HG02973 (cell line): ENCODE measurements around the gene DHDH.
"Not testable (repeated sequence)": the region's sequence is repeated elsewhere in the genome, so short reads cannot be mapped to it uniquely, and the experiment has no call there.

ENCODE experiments used
- ATAC-seq: cut with Tn5 transposase; IDR thresholded peaks from one replicate; pipeline ENCODE4 v1.9.1; 2021; ENCODE audit warnings: moderate library complexity; ENCODE audit not compliant: unreplicated experiment

The DHDH gene

DNA sequence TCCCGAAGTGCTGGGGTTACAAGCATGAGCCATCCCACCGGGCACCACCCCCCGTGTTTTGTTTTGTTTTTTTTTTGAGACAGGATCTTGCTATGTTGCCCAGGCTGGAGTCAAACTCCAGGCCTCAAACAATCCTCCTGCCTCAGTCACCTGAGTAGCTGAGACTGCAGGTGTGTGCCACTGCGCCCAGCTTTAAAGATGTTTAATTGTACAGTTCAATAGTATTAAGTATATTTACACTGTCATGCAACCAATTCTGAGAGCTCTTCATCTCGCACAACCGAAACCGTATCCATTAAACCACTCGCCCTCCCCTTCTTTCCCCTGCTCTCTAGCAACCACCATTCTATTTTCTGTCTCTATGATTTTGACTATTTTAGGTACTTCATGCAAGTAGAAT, 17.7 kb upstream of the DHDH start:
- no peak for ATAC-seq

GRCh38 chr19:48918071-48918470, 15.4 kb upstream of the DHDH start:
- no peak for ATAC-seq

DNA sequence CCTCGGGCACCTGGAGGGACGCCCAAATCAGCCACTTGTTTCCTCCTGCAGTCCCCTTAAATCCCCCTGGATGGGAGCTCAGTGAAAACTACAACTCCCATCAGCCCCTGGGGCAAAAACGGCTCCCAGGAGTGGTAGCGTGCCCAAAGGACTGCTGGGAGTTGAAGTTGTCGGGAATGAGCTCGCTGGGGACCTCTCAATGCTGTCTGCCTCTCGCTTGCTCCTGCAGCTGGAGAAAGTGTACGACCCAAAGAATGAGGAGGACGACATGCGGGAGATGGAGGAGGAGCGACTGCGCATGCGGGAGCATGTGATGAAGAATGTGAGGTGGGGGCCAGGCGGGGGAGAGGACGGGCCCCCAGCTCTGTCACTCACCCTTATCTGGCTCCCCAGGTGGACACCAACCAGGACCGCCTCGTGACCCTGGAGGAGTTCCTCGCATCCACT, 14.7 kb upstream of the DHDH start:
- ATAC-seq, result no peak

- ATAC-seq, result not testable (repeated sequence)
These were observed 14.2 kb upstream of the DHDH start for GRCh38 chr19:48919271-48919670.

DNA sequence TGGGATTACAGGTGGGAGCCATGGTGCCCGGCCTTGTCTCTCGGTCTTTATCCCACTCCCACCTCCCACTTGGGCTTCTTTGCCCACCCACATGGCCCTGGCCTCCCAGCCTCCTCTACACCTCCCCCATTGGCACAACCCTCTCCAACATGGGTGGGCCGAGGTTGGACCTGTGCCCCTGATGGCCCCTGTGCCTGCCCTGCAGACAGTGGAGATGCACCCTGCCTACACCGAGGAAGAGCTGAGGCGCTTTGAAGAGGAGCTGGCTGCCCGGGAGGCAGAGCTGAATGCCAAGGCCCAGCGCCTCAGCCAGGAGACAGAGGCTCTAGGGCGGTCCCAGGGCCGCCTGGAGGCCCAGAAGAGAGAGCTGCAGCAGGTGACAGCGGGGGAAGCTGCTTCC, 12.6 kb upstream of the DHDH start:
- ATAC-seq, result no peak

DNA sequence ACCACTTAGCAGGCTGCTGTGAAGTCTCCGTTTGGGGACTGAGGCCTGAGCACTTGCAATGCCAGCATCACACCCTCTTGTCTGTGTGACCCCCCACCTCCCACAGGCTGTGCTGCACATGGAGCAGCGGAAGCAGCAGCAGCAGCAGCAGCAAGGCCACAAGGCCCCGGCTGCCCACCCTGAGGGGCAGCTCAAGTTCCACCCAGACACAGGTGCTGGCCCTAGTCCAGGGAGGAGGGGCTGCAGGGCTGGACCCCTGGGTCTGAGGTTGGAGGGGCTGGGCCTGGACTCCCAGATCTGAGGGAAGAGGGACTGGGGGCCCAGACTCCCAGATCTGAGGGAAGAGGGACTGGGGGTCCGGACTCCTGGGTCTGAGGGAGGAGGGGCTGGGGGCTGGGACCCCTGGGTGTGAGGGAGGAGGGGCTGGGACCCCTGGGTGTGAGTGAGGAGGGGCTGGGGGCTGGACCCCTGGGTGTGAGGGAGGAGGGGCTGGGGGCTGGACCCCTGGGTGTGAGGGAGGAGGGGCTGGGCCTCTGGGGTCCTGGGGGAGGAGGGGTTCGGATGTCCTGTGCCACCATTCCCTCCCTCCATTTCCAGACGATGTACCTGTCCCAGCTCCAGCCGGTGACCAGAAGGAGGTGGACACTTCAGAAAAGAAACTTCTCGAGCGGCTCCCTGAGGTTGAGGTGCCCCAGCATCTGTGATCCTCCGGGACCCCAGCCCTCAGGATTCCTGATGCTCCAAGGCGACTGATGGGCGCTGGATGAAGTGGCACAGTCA, 11.6 kb upstream of the DHDH start:
- no peak for ATAC-seq

DNA sequence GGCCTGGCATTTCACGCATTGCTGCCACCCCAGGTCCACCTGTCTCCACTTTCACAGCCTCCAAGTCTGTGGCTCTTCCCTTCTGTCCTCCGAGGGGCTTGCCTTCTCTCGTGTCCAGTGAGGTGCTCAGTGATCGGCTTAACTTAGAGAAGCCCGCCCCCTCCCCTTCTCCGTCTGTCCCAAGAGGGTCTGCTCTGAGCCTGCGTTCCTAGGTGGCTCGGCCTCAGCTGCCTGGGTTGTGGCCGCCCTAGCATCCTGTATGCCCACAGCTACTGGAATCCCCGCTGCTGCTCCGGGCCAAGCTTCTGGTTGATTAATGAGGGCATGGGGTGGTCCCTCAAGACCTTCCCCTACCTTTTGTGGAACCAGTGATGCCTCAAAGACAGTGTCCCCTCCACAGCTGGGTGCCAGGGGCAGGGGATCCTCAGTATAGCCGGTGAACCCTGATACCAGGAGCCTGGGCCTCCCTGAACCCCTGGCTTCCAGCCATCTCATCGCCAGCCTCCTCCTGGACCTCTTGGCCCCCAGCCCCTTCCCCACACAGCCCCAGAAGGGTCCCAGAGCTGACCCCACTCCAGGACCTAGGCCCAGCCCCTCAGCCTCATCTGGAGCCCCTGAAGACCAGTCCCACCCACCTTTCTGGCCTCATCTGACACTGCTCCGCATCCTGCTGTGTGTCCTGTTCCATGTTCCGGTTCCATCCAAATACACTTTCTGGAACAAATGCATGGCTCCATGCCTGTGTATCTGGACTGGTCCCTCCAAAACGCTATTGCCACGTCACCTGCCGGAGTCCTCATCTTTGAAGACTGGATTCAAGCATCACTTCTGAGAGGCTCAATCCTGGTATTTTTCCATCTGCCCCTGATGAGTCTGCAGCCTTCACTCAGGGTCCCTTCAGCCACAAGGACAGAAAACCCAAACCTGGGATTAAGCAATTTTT, 10.7 kb upstream of the DHDH start:
- no peak for ATAC-seq

DNA sequence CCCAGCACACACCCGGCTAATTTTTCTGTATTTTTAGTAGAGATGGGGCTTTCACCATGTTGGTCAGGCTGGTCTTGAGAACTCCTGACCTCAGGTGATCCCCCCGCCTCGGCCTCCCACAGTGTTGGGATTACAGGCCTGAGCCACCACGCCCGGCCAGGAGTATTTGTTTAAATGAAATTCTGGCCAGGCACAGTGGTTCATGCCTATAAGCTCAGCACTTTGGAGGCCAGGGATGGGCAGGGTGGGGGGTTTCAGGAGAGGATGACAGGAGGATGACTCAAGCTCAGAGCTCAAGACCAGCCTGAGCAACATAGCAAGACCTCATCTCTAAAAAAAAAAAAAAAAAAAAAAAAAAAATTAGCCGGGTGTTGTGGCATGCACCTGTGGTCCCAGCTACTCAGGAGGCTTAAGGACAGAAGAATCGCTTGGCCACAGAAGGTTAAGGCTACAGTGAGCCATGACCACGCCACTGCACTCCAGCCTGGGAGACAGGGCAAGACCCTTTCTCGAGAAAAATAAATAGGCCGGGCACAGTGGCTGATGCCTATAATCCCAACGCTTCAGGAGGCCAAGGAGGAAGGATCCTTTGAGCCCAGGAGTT, 8.2 kb upstream of the DHDH start:
- no peak for ATAC-seq

- ATAC-seq, result not testable (repeated sequence)
These were observed 7.6 kb upstream of the DHDH start for GRCh38 chr19:48925890-48926289.

GRCh38 chr19:48926909-48927308, 6.6 kb upstream of the DHDH start:
- ATAC-seq, result no peak

GRCh38 chr19:48927692-48928091, 5.8 kb upstream of the DHDH start:
- ATAC-seq, result not testable (repeated sequence)

- ATAC-seq, result no peak
These were observed 5.1 kb upstream of the DHDH start for GRCh38 chr19:48928164-48929025.

DNA sequence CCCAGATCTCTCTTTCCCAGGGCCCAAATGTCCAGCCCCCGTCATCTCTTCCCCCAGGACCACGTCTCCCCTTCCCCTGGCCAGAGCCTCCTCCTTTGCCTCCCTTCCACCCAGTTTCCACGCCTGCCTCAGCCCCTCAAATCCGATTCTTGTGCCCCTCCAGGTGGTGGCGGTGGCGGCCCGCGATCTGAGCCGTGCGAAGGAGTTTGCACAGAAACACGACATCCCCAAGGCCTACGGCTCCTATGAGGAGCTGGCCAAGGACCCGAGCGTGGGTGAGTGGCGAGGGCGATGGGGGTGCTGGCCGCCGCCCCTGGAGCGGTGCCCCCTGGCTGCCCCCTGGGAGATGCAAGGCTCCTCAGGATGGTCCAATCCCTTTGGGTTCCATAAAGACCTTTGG, 1.3 kb downstream of the DHDH start:
- ATAC-seq, result no peak

DNA sequence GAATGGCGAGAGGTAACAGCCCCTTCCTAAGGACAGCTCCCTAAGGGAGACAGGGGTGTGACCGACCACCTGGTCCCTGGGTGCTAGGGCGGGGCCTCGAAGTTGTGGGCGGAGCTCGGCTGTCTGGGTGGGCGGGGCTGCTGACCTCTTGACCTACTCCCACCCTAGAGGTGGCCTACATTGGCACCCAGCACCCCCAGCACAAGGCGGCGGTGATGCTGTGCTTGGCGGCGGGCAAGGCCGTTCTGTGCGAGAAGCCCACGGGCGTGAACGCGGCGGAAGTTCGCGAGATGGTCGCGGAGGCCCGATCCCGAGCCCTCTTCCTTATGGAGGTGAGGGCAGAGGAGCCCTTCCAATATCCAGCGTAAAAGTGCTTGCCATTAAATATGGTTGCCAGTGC, 2.4 kb downstream of the DHDH start:
- no peak for ATAC-seq

GRCh38 chr19:48938256-48938655, 4.8 kb downstream of the DHDH start:
- no peak for ATAC-seq

DNA sequence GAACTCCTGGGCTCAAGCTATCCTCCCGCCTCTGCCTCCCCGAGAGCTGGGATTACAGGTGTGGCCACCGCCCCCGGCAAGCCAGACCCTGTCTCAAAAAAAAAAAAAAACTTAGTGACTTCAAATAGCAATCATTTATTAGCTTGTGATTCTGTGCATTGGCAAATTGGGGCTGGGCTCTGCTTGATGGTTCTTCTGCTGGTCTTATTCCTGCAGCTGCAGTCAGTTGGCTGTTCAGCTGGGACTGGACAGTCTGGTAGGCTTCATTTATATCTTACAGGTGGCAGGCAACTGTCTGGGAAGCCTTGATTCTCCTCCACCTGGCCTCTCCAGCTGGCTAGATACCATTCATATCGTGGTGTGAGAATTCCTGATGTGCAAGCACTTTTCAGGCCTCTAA, 7.4 kb downstream of the DHDH start:
- ATAC-seq, result no peak

DNA sequence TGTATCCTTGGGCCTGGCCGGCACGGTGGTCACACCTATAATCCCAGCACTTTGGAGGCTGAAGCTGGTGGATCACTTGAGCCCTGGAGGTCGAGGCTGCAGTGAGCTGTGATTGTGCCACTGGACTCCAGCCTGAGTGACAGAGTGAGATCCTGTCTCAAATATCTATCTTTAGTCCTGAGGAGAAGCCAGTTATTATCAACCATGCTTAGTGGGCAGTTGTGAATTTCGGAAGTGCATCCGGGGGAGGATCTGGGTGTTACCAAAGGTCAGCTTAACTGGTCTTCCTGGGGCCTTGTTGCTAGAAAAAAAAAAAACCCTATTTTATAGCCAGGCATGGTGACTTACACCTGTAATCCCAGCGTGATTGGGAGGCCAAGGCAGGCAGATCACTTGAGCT, 9.6 kb downstream of the DHDH start:
- no peak for ATAC-seq

DNA sequence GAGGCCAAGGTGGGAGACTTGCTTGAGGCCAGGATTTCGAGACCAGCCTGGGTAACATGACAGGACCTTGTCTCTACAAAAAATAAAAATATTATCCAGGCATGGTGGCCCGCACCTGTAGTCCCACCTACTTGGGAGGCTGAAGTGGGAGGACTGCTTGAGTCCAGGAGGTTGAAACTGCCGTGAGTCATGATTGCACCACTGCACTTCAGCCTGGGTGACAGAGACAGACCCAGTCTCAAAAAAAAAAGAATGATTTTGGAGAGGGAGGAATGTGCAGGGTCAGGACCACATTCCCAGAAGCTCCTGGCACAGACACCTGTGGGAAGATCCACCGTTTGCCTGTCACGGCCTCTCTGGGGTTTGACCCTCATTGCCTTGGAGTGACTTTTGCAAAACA, 11.9 kb downstream of the DHDH start:
- no peak for ATAC-seq

DNA sequence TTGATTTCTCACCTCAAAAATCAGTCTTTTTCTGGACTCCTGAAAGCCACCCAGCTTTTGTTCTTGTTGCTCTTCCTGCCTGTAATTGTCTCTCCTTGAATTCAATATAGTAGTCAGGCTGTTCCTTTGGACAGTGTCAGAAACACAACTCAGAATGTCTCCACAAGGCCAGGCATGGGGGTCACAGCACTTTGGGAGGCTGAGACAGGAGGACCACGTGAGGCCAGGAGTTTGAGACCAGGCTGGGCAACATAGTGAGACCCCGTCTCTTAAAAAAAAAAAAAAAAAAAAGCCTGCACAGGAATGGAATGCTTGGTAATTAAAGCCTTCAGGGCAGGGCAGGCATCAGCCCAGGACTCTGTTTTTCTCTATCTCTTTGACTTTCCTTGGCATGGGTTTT, 12.3 kb downstream of the DHDH start:
- ATAC-seq, result no peak

DNA sequence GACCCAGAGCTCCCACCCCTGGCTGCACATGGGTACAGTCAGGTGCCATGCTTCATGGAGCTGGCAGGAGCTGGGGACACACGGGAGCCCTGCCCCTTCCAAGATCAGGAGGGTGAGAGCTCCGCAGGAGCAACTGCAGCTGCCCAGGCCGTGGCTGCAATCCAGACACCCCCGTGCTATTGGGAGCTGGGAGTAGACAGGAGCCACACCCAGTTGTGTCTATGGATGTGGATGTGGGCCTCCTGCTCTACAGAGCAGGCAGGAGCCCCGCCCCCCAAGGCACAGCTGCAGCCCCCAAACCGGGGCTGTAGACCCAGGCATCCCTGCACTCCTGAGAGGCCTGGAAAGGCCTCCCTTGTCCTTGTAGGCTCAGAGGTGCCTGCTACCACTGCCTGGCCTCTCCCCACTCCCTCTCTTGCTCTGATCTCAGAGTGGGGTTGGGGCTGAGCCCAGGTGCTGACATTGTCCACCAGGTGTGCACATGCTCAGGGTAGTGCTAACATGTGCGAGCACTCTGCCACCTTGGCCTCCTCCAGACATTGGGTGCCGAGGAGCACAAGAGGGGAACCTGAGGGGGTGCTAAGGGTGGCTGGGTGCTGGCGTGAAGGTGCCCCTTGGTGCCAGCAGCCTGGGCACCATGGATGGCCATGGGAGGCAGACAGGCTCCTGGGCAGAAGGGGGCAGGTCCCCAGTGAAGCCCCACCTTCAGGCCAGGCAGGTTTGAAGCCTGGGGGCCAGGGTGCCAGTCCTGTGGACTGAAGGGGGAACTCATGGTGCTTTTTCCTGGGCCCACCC, 13.2 kb downstream of the DHDH start:
- ATAC-seq, result no peak
